Astrocyte (in vitro differentiated cells and primary cell): ENCODE results near the gene HNF1A. TPM values are rescaled to one million over a fixed set of nuclear protein-coding genes. Genes with fewer than 3 reads are reported as not detected.

Experiments used
- DNase-seq: peaks from one replicate; pipeline ENCODE4 v3.0.0-alpha.2; 2010; ENCODE audit warnings: low read depth
- FAIRE-seq: peaks from 2 replicates; lab custom pipeline; 2011; peaks lifted over from hg19 to GRCh38; lab: Jason Lieb, UNC
- H2AFZ ChIP-seq: 2 replicates; pipeline ENCODE4 v1.6.0; 2012; ENCODE audit warnings: low read depth, low read length, inconsistent platforms
- H3K27ac ChIP-seq: 2 replicates; pipeline ENCODE4 v1.5.1; 2011; ENCODE audit warnings: low read depth, low read length, inconsistent platforms
- H3K27me3 ChIP-seq: 2 replicates; pipeline ENCODE4 v1.6.0; 2011; ENCODE audit warnings: low read length, inconsistent platforms; ENCODE audit not compliant: insufficient read depth
- H3K36me3 ChIP-seq: 2 replicates; pipeline ENCODE4 v1.5.1; 2011; ENCODE audit warnings: low read length, inconsistent platforms; ENCODE audit not compliant: insufficient read depth
- H3K4me1 ChIP-seq: 2 replicates; pipeline ENCODE4 v1.5.1; 2011; ENCODE audit warnings: low read length, inconsistent platforms; ENCODE audit not compliant: insufficient read depth
- H3K4me2 ChIP-seq: 2 replicates; pipeline ENCODE4 v1.6.0; 2012; ENCODE audit warnings: low read length, inconsistent platforms
- H3K4me3 ChIP-seq: 2 replicates; pipeline ENCODE4 v1.5.1; 2011; ENCODE audit warnings: low read depth, mild to moderate bottlenecking, low read length, inconsistent platforms; ENCODE audit not compliant: insufficient read depth
- H3K79me2 ChIP-seq: 2 replicates; pipeline ENCODE4 v1.6.0; 2012; ENCODE audit warnings: mild to moderate bottlenecking, low read length, inconsistent platforms; ENCODE audit not compliant: insufficient read depth
- H3K9ac ChIP-seq: 2 replicates; pipeline ENCODE4 v1.6.0; 2012; ENCODE audit warnings: mild to moderate bottlenecking, low read length, inconsistent platforms
- H3K9me3 ChIP-seq: 2 replicates; pipeline ENCODE4 v1.5.1; 2012; ENCODE audit warnings: low read depth, mild to moderate bottlenecking, low read length, inconsistent platforms; ENCODE audit not compliant: insufficient read depth
- H4K20me1 ChIP-seq: 2 replicates; pipeline ENCODE4 v1.6.0; 2012; ENCODE audit warnings: low read length, inconsistent platforms; ENCODE audit not compliant: insufficient read depth
- H3K27ac Mint-ChIP-seq: one replicate; pipeline ENCODE4 v1.8.0; 2021; ENCODE audit warnings: mild to moderate bottlenecking, mixed read lengths; ENCODE audit not compliant: unreplicated experiment
- H3K27me3 Mint-ChIP-seq: one replicate; pipeline ENCODE4 v1.8.0; 2021; ENCODE audit warnings: low read depth, mixed read lengths; ENCODE audit not compliant: unreplicated experiment
- H3K36me3 Mint-ChIP-seq: one replicate; pipeline ENCODE4 v1.8.0; 2021; ENCODE audit warnings: low read depth, mixed read lengths; ENCODE audit not compliant: unreplicated experiment
- H3K4me1 Mint-ChIP-seq: one replicate; pipeline ENCODE4 v1.8.0; 2021; ENCODE audit warnings: low read depth, mixed read lengths; ENCODE audit not compliant: unreplicated experiment
- H3K4me3 Mint-ChIP-seq: one replicate; pipeline ENCODE4 v1.8.0; 2021; ENCODE audit warnings: mild to moderate bottlenecking, moderate library complexity, mixed read lengths; ENCODE audit not compliant: unreplicated experiment
- H3K9me3 Mint-ChIP-seq: one replicate; pipeline ENCODE4 v1.8.0; 2021; ENCODE audit warnings: mild to moderate bottlenecking, mixed read lengths; ENCODE audit not compliant: unreplicated experiment
- EZH2 ChIP-seq: IDR thresholded peaks from 2 replicates; pipeline ENCODE4 v1.6.1; 2012; ENCODE audit warnings: mild to moderate bottlenecking, low read length, inconsistent platforms; ENCODE audit not compliant: insufficient read depth
- total RNA-seq: library from RNA; stranded (reverse); gene quantifications from 2 replicates; pipeline ENCODE4 v1.2.1, GENCODE V29; 2021
- TF ChIP-seq, protein P1 (sequence below): IDR thresholded peaks from 2 replicates; pipeline ENCODE4 v1.5.1; 2011; ENCODE audit warnings: low read depth, mild to moderate bottlenecking, inconsistent platforms, low read length, moderate library complexity; ENCODE audit not compliant: insufficient read depth

HNF1A gene
- total RNA-seq, 1 donor from 2014 or later: not detected

- Histone ChIP-seq H3K9me3 (no peaks in the 10 kb centered on the region), H3K27ac (no peak overlapping the region), H3K4me2 (no peak overlapping the region), H3K36me3 (no peaks in the 10 kb centered on the region), H3K4me1 (no peaks in the 10 kb centered on the region), H3K4me3 (no peak overlapping the region), H4K20me1 (no peaks in the 10 kb centered on the region), H3K79me2 (no peaks in the 10 kb centered on the region), H3K27me3 (peaks cover 8% of the 10 kb centered on the region), H3K9ac (no peak overlapping the region), H2AFZ (no peak overlapping the region)
- no peaks in the 10 kb centered on the region for H3K4me1 Mint-ChIP-seq
- H3K27me3 Mint-ChIP-seq: peaks cover 20% of the 10 kb centered on the region
- TF ChIP-seq, protein P1, sequence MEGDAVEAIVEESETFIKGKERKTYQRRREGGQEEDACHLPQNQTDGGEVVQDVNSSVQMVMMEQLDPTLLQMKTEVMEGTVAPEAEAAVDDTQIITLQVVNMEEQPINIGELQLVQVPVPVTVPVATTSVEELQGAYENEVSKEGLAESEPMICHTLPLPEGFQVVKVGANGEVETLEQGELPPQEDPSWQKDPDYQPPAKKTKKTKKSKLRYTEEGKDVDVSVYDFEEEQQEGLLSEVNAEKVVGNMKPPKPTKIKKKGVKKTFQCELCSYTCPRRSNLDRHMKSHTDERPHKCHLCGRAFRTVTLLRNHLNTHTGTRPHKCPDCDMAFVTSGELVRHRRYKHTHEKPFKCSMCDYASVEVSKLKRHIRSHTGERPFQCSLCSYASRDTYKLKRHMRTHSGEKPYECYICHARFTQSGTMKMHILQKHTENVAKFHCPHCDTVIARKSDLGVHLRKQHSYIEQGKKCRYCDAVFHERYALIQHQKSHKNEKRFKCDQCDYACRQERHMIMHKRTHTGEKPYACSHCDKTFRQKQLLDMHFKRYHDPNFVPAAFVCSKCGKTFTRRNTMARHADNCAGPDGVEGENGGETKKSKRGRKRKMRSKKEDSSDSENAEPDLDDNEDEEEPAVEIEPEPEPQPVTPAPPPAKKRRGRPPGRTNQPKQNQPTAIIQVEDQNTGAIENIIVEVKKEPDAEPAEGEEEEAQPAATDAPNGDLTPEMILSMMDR: no peak
- TF ChIP-seq EZH2: no peak
- H3K4me3 Mint-ChIP-seq: no peak overlapping the region
- H3K27ac Mint-ChIP-seq: no peak overlapping the region
- no peak for DNase-seq
- H3K9me3 Mint-ChIP-seq: peaks cover 4% of the 10 kb centered on the region
- no peak for FAIRE-seq
- peaks cover 3% of the 10 kb centered on the region for H3K36me3 Mint-ChIP-seq
Measured at GRCh38 chr12:120939523-120939922, 38.8 kb upstream of the HNF1A start.

- no peak overlapping the region for H3K4me3 Mint-ChIP-seq
- no peak for FAIRE-seq
Measured at GRCh38 chr12:120940006-120940405, 38.3 kb upstream of the HNF1A start.

DNA sequence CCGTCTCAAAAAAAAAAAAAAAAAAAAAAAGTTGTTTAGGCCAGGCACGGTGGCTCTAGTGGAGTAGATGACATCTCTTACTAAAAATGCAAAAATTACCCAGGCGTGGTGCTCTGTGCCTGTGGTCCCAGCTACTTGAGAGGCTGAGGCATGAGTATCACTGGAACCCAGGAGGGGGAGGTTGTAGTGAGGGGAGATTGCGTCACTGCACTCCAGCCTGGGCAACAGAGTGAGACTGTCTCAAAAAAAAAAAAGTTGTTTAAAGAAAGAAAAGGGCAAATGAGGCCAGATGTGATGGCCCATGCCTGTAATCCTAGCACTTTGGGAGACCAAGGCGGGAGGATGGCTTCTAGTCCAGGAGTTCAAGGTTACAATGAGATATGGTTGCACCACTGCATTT lies 37.5 kb upstream of the HNF1A start:
- TF ChIP-seq, protein P1: no peak
- no peak for TF ChIP-seq EZH2
- H3K9ac ChIP-seq: no peak overlapping the region
- H3K27ac ChIP-seq: no peak overlapping the region
- Mint-ChIP-seq H3K36me3 (no peaks in the 10 kb centered on the region), H3K4me3 (no peak overlapping the region), H3K4me1 (no peaks in the 10 kb centered on the region), H3K27me3 (peaks cover 17% of the 10 kb centered on the region), H3K27ac (no peak overlapping the region), H3K9me3 (peaks cover 4% of the 10 kb centered on the region)
- DNase-seq (peak; percentile 16), FAIRE-seq (no peak)
- H3K79me2 ChIP-seq: no peaks in the 10 kb centered on the region
- peaks cover 8% of the 10 kb centered on the region for H3K27me3 ChIP-seq
- no peak overlapping the region for H3K4me2 ChIP-seq
- no peak overlapping the region for H2AFZ ChIP-seq
- no peaks in the 10 kb centered on the region for H3K9me3 ChIP-seq
- H3K4me3 ChIP-seq: no peak overlapping the region
- H3K36me3 ChIP-seq: no peaks in the 10 kb centered on the region
- H4K20me1 ChIP-seq: no peaks in the 10 kb centered on the region
- no peaks in the 10 kb centered on the region for H3K4me1 ChIP-seq

More at GRCh38 chr12:120940006-120940405, 38.3 kb upstream of the HNF1A start:
- no peak overlapping the region for H3K4me2 ChIP-seq
- no peak overlapping the region for H2AFZ ChIP-seq
- Mint-ChIP-seq H3K27ac (no peak overlapping the region), H3K9me3 (peaks cover 4% of the 10 kb centered on the region), H3K36me3 (peaks cover 3% of the 10 kb centered on the region), H3K27me3 (peaks cover 20% of the 10 kb centered on the region), H3K4me1 (no peaks in the 10 kb centered on the region)
- H3K9ac ChIP-seq: no peak overlapping the region
- H3K79me2 ChIP-seq: no peaks in the 10 kb centered on the region
- H3K4me1 ChIP-seq: no peaks in the 10 kb centered on the region
- H3K4me3 ChIP-seq: no peak overlapping the region
- H3K9me3 ChIP-seq: no peaks in the 10 kb centered on the region
- H4K20me1 ChIP-seq: no peaks in the 10 kb centered on the region
- peaks cover 8% of the 10 kb centered on the region for H3K27me3 ChIP-seq
- H3K36me3 ChIP-seq: no peaks in the 10 kb centered on the region
- H3K27ac ChIP-seq: no peak overlapping the region
- no peak for TF ChIP-seq EZH2
- TF ChIP-seq, protein P1: no peak
- no peak for DNase-seq
